Measurements from ENCODE around the gene RAD51B.

DNA sequence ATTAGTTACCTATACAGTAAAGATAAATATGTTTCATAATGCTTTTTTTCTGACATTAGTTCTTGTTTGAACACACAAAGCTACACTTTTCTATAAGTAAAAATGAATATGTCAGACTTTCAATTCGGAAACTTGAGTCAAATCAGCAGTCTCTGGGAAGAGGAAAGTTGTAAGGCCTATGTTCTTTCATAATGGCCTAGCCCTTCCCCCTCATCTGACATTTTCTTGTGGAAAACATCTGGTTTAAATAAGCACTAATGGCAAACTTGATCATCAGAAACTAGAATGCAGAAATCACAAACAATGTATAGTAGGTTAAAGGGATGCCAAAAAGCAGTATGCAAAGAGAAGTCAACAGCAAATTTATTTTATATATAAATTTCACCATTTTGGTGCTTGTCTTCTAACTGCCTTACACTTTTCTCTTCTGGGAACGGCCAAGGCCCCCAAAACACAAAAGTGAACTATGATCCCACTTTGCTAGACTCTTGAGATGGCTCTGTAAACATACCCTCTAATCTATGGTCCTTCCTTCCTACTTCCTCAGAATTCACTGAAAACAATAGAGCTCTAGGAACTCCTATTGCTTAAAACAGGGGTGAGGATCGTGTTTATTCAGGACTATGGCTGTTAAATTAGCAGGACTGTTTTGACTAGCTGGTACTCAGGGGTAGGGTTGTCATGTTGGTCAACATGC, 444.1 kb downstream of the RAD51B start:
- TF ChIP-seq, protein P1, sequence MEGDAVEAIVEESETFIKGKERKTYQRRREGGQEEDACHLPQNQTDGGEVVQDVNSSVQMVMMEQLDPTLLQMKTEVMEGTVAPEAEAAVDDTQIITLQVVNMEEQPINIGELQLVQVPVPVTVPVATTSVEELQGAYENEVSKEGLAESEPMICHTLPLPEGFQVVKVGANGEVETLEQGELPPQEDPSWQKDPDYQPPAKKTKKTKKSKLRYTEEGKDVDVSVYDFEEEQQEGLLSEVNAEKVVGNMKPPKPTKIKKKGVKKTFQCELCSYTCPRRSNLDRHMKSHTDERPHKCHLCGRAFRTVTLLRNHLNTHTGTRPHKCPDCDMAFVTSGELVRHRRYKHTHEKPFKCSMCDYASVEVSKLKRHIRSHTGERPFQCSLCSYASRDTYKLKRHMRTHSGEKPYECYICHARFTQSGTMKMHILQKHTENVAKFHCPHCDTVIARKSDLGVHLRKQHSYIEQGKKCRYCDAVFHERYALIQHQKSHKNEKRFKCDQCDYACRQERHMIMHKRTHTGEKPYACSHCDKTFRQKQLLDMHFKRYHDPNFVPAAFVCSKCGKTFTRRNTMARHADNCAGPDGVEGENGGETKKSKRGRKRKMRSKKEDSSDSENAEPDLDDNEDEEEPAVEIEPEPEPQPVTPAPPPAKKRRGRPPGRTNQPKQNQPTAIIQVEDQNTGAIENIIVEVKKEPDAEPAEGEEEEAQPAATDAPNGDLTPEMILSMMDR (IDR thresholded peaks at IDR 0.05), result no peak
- TF ChIP-seq EP300 (IDR thresholded peaks at IDR 0.05) (no peak), POLR2A (IDR thresholded peaks at IDR 0.05) (no peak)

Data from tibial nerve (tissue), 4 donors.